ENCODE data around the gene SSR2. TPM values are rescaled to one million over a fixed set of nuclear protein-coding genes. Genes with fewer than 3 reads are reported as not detected.
"Not testable (repeated sequence)": the region's sequence is repeated elsewhere in the genome, so short reads cannot be mapped to it uniquely, and the experiment has no call there.

SSR2 gene
- total RNA-seq, 4 donors from 2014 or later = 51.2 to 275 (median 168) TPM

- TF ChIP-seq POLR2A (IDR thresholded peaks at IDR 0.05) = no peak
- TF ChIP-seq CTCF (IDR thresholded peaks at IDR 0.05) = no peak
- no peak for TF ChIP-seq EP300 (IDR thresholded peaks at IDR 0.05; ENCODE audit: low read depth)
- no peak for TF ChIP-seq POLR2AphosphoS5 (IDR thresholded peaks at IDR 0.05)
- H3K4me1 ChIP-seq = no peaks in the 10 kb centered on the region
- H3K4me3 ChIP-seq = no peak overlapping the region
- in situ Hi-C loops (cut with MboI; ENCODE audit: low pct_ligation_motif_present in 1 of 4, low pct_unique_long_range_greater_than_20kb in 1 of 4, low sequenced_read_pairs in 3 of 4) = no loop called here
- intact Hi-C loops (cut with DNase I; ENCODE audit: low total_unique reads) = no loop called here
- no peak for DNase-seq
- H3K27me3 ChIP-seq = no peaks in the 10 kb centered on the region
- H3K9me3 ChIP-seq = no peaks in the 10 kb centered on the region
- H3K27ac ChIP-seq = no peak overlapping the region
- H3K36me3 ChIP-seq = peaks cover 0 to 14% (median 3%) of the 10 kb centered on the region in 4 donors
- WGBS, 2 donors (ENCODE audit: low coverage in 1 of 2) = 87 to 100% methylated on average over 1 to 3 of the region's 3 CpGs
Measured at GRCh38 chr1:156042828-156043227, 22.1 kb upstream of the SSR2 start.

GRCh38 chr1:156034991-156035390 lies 14.2 kb upstream of the SSR2 start:
- in situ Hi-C loops (cut with MboI; ENCODE audit: low pct_ligation_motif_present in 1 of 4, low pct_unique_long_range_greater_than_20kb in 1 of 4, low sequenced_read_pairs in 3 of 4); H3K4me1 ChIP-seq; H3K36me3 ChIP-seq; H3K4me3 ChIP-seq; H3K27me3 ChIP-seq; H3K27ac ChIP-seq; H3K9me3 ChIP-seq; DNase-seq; intact Hi-C loops (cut with DNase I; ENCODE audit: low total_unique reads): not testable (repeated sequence)
- 96 to 100% methylated on average over 2 to 4 of the region's 4 CpGs for WGBS, 2 donors (ENCODE audit: low coverage in 1 of 2)

GRCh38 chr1:156033011-156033410 lies 12.3 kb upstream of the SSR2 start:
- Histone ChIP-seq H3K27ac (no peak overlapping the region), H3K4me1 (no peaks in the 10 kb centered on the region), H3K27me3 (no peaks in the 10 kb centered on the region), H3K9me3 (no peaks in the 10 kb centered on the region), H3K36me3 (peaks cover 0 to 7% (median 3%) of the 10 kb centered on the region in 4 donors), H3K4me3 (no peak overlapping the region)
- in situ Hi-C loops (cut with MboI; ENCODE audit: low pct_ligation_motif_present in 1 of 4, low pct_unique_long_range_greater_than_20kb in 1 of 4, low sequenced_read_pairs in 3 of 4) = no loop called here
- TF ChIP-seq EP300 (IDR thresholded peaks at IDR 0.05; ENCODE audit: low read depth) (no peak), POLR2A (IDR thresholded peaks at IDR 0.05) (no peak), CTCF (IDR thresholded peaks at IDR 0.05) (no peak), POLR2AphosphoS5 (IDR thresholded peaks at IDR 0.05) (no peak)
- intact Hi-C loops (cut with DNase I; ENCODE audit: low total_unique reads) = no loop called here
- 70 to 100% methylated on average over 2 to 6 of the region's 6 CpGs for WGBS, 2 donors (ENCODE audit: low coverage in 1 of 2)
- DNase-seq = no peak

GRCh38 chr1:156026588-156026987 lies 5.8 kb upstream of the SSR2 start:
- in situ Hi-C loops (cut with MboI; ENCODE audit: low pct_ligation_motif_present in 1 of 4, low pct_unique_long_range_greater_than_20kb in 1 of 4, low sequenced_read_pairs in 3 of 4) = no loop called here
- Histone ChIP-seq H3K4me1 (peaks cover 0 to 2% (median 0%) of the 10 kb centered on the region in 4 donors), H3K4me3 (no peak overlapping the region), H3K27me3 (no peaks in the 10 kb centered on the region), H3K9me3 (no peaks in the 10 kb centered on the region), H3K36me3 (no peaks in the 10 kb centered on the region), H3K27ac (no peak overlapping the region)
- TF ChIP-seq POLR2AphosphoS5 (IDR thresholded peaks at IDR 0.05) = no peak
- no peak for TF ChIP-seq CTCF (IDR thresholded peaks at IDR 0.05)
- TF ChIP-seq EP300 (IDR thresholded peaks at IDR 0.05; ENCODE audit: low read depth) = no peak
- TF ChIP-seq POLR2A (IDR thresholded peaks at IDR 0.05) = no peak
- 70 to 77% methylated on average over 2 to 4 of the region's 4 CpGs for WGBS, 2 donors (ENCODE audit: low coverage in 1 of 2)
- intact Hi-C loops (cut with DNase I; ENCODE audit: low total_unique reads) = no loop called here
- DNase-seq = no peak

- intact Hi-C loops (cut with DNase I; ENCODE audit: low total_unique reads) = no loop called here
- peaks cover 0 to 3% (median 3%) of the 10 kb centered on the region in 4 donors for H3K4me1 ChIP-seq
- no peaks in the 10 kb centered on the region for H3K36me3 ChIP-seq
- no peak overlapping the region for H3K4me3 ChIP-seq
- H3K9me3 ChIP-seq = no peaks in the 10 kb centered on the region
- no peak overlapping the region for H3K27ac ChIP-seq
- in situ Hi-C loops (cut with MboI; ENCODE audit: low pct_ligation_motif_present in 1 of 4, low pct_unique_long_range_greater_than_20kb in 1 of 4, low sequenced_read_pairs in 3 of 4) = no loop called here
- DNase-seq = peak; percentile 63
- TF ChIP-seq CTCF (IDR thresholded peaks at IDR 0.05) (peak; percentile 40 to 56 (median 43)), POLR2AphosphoS5 (IDR thresholded peaks at IDR 0.05) (no peak)
- H3K27me3 ChIP-seq = no peaks in the 10 kb centered on the region
- 5 to 7% methylated on average over 5 to 9 of the region's 9 CpGs for WGBS, 2 donors (ENCODE audit: low coverage in 1 of 2)
Measured at GRCh38 chr1:156025876-156026275, 5.1 kb upstream of the SSR2 start.

Measured in transverse colon (tissue), 4 donors.